ENCODE results near the gene DIDO1.

Gene DIDO1

DNA sequence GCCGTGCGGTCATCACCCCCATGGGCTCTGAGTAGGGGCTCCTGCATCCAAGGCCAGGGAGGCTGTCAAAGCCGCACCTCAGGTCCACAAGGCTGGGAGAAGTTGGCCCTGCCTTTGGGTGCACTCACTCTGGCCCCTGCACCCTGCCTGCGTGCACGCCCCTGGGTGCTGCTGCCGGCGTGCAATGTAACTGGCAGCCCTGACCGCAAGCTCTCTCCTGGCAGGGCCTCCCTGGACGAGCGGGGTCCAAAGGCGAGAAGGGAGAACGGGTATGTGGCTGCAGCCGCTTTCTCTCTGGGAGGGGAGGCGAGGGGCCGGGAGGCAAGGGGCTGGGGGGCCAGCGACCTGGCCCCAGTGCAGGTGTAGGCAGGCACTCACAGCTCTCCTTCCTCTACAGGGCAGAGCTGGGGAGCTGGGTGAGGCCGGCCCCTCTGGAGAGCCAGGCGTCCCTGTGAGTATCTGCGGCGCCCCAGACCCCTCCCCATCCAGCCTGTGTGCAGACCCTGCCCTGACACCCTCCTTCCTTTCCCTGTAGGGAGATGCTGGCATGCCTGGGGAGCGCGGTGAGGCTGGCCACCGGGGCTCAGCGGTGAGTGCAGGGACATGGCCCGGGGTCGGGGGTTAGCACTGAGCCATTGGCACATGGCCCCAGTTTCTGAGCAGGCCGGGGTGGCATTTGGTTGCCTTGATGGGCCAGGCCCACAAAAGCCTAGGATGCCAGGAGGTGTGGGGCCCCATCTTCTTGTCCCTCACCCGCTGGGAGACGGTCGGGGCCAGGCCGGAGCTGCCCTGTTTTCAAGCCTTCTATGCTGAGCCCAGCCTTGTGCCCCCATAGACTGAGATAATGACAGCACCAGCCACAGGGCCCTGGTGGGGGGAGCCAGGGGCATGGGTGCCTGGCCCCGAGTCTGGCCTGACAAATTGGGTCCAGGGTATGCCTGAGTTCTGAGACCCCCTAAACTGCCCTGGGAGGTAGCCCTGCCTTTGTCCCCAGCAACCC lies 96.8 kb downstream of the DIDO1 start:
- DNase-seq: no peak

DNA sequence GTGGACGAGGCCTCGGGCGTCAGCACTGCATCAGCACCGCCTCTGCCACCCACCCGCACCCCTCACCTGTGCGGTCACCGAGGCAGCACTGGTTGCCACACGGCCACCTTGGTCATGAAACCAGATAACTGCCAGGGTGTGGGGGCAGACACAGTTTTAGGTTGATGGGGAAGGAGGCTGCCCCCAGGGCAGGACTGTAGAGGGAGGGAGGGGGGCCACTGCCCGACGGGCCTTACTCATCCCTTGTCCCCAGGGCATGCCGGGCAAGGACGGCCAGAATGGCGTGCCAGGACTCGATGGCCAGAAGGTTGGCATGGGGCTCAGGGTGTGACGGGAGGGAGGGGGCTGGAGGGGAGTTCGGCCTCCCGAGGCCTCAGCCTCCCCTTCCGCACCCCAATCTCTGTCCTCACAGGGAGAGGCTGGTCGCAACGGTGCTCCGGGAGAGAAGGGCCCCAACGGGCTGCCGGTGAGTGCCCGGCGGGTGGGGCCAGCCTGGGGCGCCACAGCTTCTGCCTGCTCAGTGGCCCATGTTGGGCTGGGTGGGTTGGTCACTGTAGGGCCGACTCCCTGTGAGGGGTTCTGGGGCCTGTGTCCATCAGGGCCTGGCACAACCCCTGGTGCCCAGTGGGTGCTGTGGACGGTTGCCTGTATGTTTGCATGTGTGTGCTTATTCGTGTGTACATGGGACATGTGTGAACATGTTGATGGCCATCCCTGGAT lies 97.6 kb downstream of the DIDO1 start:
- no peak for DNase-seq

DNA sequence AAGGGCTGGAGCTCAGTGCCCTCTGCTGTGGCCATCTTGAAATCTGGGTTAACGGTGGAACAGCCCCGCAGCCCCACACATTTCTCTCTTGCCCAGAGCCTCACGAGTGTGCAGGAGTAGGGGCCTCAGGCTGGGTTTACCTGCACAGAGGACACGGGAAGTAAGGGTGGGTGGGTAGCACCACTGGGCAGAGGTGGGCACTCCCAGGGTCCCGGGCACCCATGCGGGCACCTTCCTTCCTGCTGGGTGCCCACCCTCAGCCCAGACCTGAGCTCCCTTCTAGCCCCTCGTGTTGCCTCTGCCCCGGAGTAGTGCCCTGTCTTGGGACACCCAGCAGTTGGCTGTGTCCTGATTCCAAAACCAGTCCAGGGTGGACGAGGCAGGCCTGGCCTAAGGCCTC lies 98.3 kb downstream of the DIDO1 start:
- no peak for DNase-seq

All from DMS79 (cell line).